HPDE6-E6E7 (cell line): ENCODE measurements around the gene SYTL3.
A peak's percentile ranks its signal among the peaks of the same experiment; 100 is the strongest.
"Not testable (repeated sequence)": the region's sequence is repeated elsewhere in the genome, so short reads cannot be mapped to it uniquely, and the experiment has no call there.

Source experiments
- DNase-seq: peaks from one replicate; pipeline ENCODE4 v3.0.0; 2011; ENCODE audit warnings: missing footprints; ENCODE audit errors: extremely low spot score

SYTL3 gene, protein sequence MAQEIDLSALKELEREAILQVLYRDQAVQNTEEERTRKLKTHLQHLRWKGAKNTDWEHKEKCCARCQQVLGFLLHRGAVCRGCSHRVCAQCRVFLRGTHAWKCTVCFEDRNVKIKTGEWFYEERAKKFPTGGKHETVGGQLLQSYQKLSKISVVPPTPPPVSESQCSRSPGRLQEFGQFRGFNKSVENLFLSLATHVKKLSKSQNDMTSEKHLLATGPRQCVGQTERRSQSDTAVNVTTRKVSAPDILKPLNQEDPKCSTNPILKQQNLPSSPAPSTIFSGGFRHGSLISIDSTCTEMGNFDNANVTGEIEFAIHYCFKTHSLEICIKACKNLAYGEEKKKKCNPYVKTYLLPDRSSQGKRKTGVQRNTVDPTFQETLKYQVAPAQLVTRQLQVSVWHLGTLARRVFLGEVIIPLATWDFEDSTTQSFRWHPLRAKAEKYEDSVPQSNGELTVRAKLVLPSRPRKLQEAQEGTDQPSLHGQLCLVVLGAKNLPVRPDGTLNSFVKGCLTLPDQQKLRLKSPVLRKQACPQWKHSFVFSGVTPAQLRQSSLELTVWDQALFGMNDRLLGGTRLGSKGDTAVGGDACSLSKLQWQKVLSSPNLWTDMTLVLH

DNA sequence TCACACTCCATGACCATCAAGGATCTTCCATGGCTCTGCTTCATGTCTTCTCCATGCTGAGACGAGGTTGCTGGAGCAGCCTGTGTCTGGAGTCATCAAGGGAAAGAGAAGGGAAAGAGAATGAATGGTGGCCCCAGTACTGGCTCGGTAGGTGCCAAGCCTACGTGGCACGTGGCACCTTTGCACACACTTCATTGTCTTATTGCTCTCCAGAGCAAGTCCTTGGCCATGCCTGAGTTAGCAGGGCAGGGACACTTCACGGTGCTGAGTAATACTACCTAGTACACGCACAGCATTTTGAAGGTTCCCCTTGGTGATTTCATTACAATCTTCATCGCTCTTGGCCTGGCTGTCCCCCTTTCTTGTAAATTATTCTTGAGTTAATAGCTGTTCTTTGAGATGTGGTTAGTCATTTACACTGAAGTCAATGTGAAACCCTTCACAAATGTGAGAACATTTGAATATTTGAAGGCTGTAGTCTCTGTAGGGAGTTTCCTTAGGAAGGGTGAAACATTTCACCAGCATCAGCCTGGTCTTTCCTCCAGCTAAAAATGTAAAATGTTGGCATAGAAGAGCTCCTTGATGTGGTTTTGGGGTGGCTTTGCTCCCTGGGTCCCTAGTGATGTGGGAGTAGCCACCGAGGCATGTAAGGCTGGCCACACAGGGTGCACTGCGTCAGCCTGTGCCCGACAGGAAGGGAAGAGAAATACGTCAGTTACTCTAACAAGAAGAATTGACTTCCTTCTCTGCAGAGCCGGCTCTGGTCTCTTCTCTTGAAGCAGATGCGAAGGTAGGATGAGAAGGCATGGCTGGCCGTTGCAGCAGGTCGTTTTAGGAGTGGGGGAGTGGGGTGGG is at the start of gene SYTL3:
Gene SYTL3 (plus strand): TSS at position 766 of the 855 bp plus-strand sequence. CDS start 13,215 bp downstream, outside the sequence.
- no peak for DNase-seq

DNA sequence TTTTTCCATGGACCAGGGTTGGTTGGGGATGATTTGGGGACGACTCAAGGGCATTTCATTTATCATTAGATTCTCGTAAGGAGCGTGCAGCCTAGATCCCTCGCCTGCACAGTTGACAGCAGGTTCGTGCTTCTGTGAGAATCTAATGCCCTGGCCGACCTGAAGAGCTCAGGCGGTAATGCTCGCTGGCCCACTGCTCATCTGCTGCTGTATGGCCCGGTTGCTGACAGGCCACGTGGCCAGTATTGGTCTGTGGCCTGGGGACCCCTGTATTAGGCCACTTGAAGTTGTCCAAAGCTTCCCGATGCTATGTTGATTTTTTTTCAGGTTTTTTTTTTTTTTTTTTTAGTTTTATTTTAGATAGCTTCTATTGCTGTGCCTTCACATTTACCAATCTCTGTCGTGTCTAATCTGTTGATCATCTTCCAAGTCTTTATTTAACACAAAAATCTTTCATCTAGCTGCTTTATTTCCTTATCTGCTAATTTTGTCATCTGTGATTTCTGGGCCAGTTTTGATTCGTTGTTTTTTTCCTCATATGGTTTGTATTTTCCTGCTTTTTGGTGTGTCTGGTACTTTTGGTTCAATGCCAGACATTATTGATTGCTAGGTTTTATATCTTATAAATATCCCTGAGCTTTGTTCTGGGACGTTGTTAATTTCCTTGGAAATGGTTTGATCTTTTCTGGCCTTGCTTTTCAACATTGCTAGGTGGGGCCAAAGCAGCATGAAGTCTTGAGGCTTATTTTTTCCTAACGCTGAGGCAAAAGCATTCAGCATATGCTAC is 46.4 kb upstream of the SYTL3 start:
- DNase-seq = no peak

DNA sequence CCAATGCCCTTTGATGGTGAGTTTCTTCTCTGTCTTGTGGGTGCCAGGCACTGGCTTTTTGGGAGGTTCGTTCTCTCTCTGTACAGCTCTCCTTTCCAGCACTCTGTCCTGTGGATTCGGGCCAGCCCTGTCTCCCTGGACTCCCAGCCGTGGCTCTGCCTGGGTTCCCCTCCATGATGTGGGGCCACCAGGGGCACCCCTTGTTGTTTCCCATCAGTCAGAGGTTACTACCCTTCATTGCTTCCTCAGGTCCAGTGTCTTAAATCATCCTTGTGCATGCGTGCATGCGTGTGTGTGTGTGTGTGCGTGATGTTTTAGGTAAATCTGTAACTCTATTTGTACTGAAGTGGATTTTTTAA is 45.8 kb upstream of the SYTL3 start:
- no peak for DNase-seq

DNA sequence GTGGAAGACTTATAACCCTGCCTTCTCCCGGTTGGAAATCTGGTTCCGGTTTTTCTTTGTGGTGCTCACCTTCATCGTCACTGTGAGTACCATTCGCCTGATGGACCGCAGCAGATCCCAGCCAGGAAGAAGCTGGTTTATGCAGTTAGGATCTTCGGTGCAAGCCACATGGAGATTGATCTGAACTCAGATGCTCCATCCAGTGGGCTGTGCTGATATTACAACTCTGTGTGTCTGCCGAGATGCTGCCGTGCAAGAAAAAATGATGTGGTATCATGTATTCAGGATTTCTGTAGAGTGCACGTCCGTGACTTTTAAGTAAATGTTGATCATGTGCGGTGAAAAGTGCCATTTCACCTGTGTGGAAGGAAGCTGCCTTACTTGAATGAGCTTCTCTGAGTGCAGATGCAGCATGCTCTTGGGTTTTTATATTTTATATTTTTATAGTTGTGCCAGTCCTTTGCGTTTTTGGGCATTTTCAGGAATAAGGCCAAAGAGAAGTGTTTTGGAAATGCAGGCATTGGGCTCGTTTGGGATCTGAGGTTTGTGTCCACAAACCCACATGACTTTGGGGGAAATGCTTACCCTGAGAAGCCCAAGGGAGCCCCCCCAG is 44.5 kb upstream of the SYTL3 start:
- DNase-seq = peak; percentile 48

DNA sequence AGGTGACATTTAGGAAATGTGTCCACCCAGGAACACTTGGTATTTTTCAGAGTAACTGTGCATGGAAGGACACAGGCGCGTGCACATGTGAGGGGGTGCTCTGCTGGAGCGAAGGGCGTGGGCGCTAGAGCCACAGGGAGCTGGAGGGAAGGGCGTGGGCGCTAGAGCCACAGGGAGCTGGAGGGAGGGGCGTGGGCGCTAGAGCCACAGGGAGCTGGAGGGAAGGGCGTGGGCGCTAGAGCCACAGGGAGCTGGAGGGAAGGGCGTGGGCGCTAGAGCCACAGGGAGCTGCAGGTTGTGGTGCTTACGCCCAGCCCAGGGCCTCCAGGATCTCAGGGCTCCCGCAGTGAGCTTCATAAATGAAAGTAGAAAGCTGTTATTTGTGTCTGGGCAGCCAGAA is 43.8 kb upstream of the SYTL3 start:
- not testable (repeated sequence) for DNase-seq

DNA sequence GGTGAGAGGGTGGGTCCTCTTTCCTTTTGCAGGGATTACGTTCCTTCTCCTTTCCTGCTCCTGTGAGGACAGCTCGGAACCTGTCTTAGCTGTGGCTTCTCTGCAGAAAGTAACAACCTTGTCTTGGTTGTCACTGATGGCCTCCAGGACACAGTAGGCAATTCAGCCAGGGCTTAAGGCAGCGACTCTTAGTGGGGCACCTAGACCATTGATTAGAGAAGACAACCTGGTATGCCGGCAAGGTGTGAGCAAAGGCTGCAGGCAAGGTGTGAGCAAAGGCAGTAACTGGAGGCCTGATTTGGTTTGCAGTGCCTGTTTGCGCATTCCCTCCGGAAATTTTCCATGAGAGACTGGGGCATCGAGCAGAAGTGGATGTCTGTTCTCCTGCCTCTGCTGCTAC is 42.9 kb upstream of the SYTL3 start:
- no peak for DNase-seq

DNA sequence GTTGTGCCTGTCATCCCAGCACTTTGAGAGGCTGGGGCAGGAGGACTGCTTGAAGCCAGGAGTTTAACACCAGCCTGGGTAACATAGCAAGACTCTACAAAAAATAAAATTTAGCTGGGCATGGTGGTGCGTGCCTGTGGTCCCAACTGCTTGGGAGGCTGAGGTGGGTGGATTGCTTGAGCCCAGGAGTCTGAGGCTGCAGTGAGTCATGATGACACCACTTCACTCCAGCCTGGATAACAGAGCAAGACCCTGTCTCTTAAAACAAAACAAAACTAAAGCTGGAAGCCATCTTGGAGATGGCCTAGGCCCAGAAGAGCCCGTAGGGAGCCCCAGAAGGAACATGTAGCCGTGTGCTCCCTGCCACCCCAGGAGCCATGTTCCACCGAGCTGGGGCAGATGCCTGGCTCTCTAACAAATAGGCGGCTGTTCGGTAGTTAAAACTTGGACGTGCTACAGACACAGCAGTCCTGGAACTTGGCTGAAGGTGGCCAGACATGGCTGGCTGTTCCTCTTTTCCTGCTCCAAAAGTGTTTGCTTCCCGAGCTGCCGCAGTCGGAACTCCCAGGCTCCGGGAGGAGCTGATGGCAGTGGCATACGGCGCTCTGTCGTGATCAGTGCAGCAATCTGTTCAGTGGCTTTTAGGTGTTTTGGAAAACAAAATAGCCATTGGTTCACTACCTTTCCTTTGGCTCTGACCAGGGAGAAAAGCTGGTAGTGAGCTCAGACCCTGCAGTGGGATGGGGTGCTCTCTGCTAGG is 42.3 kb upstream of the SYTL3 start:
- DNase-seq = no peak

DNA sequence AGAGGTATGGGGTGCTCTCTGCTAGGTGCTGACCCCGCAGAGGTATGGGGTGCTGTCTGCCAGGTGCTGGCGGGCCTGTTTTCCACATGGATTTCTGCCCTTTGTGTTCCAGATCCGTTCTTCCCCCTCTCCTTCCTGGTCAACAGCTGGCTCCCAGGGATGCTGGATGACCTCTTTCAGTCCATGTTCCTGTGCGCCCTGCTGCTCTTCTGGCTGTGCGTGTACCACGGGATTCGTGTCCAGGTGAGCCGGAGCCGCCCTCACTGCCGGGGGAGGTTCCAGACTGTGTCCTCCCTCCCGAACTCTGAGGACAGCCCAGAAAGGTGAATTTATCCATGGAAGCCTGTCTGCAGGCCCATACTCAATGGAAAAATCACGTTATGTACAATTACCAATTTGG is 41.6 kb upstream of the SYTL3 start:
- no peak for DNase-seq

DNA sequence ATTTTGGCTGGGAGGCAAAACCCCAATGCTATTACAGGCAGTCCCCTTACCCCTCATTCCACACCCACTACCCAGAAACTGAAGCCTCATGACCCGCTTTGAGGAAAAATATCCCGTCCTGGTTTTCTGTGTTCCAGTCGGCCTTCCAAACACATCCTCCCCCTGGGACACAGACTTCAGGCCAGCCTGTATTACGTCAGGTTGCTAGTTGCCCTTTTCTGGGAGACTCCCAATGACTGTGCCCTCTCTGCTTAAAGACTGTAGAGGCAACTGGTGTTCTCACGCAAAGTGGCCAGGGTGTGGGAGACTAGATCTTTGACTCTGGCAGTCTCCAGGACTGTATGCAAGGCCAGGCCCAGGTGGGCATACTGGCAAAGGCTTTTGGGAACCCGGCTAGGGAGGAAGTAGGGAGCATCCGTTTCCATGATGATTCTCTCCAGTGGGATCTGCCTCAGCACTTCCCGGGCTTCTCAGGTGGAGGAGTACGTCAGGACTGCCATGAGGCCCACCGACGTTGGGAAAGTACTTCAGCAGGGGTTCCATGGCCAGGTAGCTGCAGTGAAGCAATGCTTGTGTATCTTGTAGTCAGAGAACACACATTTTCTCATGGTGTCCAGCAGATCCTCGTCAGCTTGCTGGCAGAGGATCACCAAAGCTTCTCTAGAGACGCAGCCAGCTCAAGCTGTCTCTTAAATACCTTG is 40.2 kb upstream of the SYTL3 start:
- DNase-seq = no peak

DNA sequence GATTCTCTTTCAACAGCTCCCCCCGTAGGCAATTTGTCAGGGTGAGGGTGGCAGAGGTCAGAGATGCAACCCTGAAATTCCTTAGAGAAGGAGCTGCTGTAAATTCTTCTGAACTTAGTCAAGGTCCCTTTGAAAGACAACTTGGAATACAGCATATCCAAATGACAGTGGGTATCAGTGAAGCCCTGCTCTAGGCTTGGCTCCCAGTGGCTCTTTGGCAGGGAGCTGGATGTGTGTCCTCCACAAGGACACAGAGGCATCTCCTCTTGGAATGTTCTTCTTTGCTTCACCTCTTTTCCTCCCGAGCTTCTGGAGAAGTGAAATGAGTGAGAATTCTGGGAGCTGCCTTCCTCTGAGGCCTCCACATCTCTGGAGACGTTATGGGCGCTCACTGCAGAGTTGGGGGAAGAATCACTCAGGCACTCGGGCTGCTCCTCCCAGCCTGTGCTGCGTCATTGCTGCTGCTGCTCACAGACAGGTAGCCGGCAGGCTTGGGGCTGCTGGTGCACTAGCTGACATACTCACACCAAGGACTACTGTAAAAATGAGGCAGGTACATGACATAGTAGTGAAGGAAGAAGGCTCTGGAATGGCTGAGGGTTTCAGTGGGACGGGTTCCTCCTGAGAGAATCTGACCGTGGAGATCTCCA is 39.4 kb upstream of the SYTL3 start:
- no peak for DNase-seq

DNA sequence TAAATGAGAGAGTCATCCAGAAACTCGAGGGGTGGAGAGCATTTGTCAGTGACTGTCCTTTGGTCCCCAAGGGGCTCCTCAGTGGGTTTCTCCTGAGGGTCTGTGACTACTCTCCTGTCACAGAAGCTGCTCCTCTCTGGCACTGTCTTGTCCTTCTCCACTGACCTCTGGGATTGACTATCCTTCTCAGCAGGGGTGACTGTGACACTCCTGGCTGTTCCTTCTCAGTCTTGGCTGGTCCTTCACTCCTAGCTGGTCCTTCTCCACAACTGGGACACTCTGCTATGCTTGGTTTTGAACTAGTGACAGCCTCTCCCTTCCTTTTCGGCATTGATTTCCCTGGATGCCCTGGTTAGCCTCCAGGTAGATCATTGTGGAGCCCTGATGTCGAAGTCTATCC is 38.8 kb upstream of the SYTL3 start:
- no peak for DNase-seq

DNA sequence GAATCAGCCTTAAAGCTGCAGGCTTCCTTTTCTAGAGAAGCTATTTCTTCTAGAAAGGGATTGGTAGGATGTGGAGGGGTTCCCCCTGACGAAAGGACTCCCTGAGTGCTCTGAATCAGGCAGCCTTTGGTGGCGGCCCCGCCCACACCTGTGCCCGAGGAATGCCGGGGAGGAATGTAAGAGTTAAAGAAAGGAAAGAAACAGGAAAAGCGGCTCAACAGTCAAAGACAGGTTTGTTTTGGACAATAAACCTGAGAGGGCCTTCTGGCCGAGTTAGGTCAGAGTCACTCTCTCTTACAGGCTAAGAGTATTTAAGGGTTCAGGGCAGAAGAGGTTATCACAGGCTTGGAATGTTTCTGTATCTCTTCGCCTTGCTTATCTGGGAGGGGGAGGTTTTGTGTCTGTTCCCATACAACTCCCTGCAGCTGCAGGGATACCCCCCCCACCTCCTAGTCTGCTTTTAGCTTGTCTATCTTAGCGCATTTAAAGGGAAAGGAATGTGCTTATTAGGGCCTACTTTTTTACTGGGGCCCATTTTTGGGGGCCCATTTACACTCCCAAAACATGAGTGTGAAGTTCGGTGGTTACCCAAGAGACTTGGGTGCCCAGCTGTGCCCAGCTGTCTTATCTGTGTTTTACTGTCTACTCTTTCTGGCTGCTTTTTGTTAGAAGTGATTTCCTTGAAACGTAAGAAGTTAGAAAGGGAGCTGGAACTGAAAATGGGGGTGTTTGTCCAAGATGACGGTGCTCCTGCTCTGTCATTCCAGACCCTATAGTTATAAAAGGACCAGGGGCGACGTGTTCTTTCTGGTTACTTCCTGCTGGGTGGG is 38.1 kb upstream of the SYTL3 start:
- DNase-seq = no peak

DNA sequence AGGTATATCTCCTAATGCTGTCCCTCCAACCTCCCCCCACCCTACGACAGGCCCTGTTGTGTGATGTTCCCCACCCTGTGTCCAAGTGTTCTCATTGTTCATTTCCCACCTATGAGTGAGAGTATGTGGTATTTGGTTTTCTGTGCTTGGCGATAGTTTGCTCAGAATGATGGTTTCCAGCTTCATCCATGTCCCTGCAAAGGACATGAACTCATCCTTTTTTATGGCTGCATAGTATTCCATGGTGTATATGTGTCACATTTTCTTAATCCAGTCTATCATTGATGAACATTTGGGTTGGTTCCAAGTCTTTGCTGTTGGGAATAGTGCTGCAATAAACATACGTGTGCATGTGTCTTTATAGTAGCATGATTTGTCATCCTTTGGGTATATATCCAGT is 35.2 kb upstream of the SYTL3 start:
- DNase-seq = not testable (repeated sequence)

DNA sequence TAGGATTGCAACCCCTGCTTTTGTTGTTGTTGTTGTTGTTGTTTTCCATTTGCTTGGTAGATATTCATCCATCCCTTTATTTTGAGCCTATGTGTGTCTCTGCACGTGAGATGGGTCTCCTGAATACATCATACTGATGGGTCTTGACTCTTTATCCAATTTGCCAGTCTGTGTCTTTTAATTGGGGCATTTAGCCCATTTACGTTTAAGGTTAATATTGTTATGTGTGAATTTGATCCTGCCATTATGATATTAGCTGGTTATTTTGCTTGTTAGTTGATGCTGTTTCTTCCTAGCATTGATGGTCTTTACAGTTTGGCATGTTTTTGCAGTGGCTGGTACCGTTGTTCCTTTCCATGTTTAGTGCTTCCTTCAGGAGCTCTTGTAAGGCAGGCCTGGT is 31.6 kb upstream of the SYTL3 start:
- DNase-seq = not testable (repeated sequence)

DNA sequence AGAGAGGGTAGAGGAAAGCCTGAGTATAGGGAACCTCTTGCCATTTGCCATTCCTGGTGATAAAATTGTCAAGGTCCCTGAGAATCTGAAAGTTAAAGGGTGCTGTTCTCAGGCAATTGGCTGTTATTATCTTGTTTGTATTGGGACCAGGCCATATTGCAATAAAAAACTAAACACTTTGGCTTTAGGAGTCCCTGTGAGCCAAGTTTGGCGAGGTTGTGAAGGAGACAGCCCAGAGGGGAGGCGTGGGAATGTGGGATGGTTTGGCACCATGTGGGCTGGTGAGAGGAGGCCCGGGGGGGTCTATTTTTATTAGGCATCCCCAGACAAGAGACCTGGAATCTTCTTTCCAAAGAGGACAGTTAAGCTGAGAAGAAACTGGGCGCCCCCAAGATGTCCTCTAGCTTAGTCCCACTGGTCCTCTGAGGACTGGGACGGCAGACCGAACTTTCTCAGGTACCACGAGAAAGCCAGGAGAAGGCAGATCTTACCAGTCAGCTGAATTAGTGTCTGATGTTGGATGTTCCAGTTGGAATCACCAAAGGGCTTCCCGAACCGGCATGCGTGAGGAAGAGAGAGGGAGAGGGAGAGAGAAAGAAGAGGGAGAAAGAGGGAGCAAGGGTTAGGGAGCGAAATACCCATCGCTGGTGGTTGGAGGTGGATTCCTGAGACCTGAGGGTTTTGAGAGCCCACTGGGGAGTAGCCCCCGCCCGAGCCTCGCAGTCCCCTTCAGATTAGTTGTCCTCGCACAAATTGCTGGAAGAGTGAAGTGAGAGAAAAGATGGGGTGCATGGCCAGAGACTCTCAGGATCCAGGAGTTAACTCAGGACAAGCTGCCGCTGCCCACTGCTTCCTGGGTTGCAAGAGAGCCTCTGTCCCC is 29.7 kb upstream of the SYTL3 start:
- no peak for DNase-seq

DNA sequence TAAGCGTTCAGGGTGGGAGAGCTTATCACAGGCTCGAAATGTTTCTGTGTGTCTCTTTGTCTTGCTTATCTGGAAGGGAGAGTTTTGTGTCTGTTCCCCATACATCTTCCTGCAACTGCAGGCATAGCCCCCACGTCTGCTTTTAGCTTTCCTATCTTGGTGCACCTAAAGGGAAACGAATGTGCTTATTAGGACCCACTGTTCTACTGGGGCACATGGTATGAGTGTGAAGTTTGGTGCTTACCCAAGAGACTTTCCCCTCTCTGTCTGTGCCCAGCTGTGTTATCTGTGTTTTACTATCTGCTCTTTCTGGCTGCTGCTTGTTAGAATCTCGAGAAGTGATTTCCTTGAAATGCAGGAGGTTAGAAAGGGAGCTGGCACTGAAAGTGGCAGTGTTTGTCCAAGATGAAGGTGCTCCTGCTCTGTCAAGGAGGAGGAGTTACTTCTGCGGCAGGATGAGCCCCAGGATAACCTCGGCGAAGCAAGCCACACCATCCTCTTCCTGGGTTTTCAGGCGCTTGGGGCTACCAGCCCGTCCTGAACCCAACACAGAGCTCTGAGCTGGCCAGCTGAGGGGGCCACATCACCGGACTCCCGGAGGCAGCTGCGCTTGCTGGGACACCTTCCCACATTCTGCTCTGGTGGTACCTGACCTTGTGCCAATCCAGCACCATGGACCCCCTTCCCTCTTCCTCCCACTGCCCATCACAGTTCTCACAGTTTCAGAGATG is 28.7 kb upstream of the SYTL3 start:
- no peak for DNase-seq
